ENCODE results near the gene RBM38.

GRCh38 chr20:57385940-57386339 is 5.3 kb upstream of the RBM38 start:
- TF ChIP-seq EZH2 (IDR thresholded peaks at IDR 0.05), result no peak
- TF ChIP-seq CTCF (IDR thresholded peaks at IDR 0.05), result no peak

Data from neural progenitor cell (in vitro differentiated cells).